Measurements from ENCODE around the gene ARMH1.
A peak's percentile ranks its signal among the peaks of the same experiment; 100 is the strongest.
"Not testable (repeated sequence)": the region's sequence is repeated elsewhere in the genome, so short reads cannot be mapped to it uniquely, and the experiment has no call there.

Gene ARMH1

DNA sequence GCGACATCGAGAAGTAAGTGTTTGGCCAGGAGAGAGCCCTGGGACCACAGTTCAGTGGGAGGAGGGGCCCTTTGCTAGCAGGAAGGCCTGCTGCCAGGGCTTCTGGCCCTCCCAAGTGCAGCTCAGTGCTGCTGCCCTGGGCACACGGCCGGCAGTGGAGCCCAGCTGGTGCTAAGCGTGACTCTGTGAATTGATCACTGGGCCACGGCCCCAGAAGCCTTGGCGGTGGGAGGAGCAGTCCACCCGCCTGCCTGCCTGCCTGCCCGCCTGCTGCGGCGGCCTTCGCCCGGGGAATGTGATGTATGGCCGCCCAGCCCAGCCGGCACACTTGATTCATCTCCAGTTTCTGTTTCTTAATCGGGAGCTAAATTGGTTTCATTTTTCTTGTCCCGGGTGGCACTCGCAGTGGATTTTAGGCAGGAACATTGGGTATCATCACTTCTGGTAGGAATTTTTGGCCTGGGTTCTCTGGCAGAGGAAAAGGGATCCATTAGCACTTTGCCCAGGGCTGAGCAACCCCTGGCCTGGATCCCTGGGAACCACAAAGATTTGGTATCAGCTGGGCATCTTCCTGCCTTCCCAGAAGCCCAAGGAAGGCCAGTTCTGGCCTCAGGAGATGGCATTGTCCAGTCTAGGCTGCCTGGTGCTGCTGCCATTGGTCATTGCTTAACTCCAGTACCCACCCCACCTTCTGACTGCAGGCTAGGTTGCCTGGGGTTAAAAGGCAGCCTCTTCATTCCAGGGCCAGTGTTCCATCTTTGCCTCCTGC, 28.9 kb upstream of the ARMH1 start:
- no peak for DNase-seq

DNA sequence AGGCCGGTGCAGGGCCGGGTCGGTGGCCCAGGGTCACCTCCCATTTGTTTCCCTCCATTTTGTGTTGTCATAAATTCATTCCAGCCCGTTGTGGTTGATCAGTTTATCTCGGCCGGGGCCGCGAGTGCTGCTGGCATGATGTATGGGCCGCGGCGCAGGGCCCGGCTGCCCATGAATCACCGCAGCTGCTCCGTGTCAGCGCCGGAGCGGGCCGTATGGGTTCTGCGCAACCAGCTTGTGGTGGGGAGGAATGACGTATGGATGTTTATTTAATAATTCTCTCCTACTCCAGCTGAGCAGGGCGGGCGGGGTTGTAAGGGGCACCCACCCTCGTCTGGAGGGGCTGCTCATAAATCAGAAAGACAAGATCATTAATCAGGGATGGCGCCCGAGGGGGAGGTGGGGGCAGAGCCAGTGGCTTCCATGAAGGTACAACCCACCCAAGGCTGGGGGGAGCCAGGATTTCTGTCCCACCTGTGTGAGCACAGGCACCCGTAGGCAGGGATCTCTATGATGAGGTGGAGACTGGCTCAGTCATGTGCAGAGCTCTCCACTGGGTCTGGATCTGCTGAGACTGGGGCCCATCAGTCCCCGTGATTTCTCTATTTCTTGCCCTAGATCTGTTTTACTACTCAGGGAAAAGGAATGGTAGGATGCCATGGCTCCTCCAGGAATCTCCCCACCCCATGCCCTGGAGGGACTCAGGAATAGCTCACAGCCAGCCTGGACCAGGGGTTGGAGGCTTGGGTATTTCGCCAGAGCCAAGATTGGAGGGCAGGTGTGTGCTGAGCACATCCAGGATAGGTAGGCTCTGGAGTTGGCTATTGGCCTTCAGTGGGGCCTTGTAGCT, 28.0 kb upstream of the ARMH1 start:
- no peak for DNase-seq

DNA sequence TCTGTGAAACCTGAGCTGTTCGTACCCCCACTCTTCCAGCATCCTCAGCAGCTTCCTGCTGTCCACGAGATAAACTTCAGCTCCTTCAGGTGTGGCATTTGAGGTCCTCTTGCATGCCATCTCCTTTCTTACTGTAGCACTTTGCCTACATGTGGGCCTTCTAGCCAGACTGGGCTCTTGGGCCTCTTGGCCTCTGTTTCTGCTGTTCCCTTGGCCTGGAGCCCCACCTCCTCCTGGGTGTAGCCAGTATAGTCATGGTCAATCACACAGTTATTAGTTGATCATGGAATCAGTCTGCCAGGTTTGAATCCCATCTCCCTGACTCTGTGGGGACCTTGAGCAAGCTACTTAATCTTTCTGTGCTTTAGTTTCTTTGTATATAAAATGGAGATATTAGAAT, 26.6 kb upstream of the ARMH1 start:
- no peak for DNase-seq

DNA sequence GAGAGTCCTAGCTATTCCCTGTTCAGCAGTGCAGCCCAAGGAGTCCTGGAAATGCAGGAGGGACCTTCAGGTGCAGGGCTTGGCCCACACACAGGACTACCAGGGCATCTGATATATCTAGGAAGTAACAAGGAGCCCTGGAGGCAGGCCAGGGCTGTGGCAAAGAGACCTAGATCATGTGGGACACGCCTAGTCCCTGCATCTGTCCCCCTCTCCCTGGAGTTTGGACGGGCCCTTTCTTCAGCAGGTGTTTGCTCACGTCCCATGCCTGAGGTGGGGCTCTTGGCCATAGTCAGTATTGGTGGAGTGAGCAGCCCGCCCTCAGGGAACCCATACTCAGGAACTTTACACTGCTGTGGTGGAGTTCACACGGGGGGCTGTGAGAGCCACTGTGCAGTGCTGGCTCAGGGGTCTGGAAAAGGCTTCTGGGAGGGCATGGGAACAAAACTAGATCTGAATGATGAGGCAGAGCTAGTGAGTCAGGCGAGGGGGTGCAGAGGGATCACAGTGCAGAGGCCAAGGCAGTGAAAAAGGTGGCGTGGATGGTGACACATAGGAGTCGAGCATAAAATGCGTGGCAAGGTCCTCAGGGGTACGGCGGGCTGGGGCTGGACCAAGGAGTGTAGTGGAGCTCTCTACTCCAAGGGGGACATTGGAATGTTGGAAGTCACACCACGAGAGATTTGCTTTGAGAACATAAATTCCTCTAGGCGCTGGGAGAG, 25.8 kb upstream of the ARMH1 start:
- no peak for DNase-seq

DNA sequence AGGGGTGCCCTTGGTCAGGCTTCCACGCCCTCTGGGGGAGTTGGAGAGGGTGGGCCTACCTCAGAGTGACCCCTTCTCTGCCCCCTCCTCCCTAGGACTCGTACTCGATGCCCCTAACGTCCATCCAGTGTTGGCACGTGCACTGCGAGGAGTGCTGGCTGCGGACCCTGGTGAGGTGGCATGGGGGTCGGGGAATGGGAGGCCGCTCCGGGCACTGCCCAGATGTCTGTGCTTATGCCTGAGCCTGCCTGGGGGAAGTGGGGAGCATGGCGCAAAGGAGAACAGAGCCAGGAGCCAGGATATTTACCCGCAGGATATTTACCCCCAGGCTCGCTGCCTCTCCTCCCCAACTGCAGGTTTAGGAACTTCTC, 24.7 kb upstream of the ARMH1 start:
- no peak for DNase-seq

DNA sequence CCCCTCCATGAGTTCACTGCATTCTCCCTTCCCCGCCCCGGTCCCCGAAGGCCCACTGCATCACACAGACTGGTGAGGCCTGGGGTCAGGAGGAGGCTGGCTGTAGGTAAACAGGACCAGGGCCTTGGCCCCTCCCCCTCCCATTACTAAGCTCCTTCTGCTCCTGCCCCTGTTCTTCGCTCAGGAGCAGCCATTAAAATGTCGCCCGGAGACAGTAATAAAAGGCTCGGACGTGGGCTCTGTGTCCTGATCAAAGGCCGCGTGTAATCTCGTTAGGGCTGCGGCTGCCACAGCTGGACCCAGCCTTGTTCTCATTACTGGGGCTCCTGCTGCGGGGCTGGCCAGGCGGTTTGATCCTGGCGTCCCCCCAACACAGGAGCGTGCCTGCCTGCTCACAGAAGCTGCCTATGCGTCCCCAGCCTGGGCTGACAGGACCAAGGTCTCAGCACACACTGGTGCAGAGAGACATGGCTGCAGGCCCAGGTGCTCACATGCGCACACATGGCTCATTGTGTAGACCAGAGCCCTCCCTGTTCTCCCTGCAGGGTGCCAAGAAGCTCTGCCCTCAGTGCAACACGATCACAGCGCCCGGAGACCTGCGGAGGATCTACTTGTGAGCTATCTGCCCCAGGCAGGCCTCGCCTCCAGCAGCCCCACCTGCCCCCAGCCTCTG, 24.2 kb upstream of the ARMH1 start:
- DNase-seq, result no peak

DNA sequence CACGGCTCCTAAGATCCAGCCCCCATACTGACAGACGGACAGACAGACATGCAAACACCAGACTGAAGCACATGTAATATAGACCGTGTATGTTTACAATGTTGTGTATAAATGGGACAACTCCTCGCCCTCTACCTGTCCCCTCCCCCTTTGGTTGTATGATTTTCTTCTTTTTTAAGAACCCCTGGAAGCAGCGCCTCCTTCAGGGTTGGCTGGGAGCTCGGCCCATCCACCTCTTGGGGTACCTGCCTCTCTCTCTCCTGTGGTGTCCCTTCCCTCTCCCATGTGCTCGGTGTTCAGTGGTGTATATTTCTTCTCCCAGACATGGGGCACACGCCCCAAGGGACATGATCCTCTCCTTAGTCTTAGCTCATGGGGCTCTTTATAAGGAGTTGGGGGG, 23.4 kb upstream of the ARMH1 start:
- no peak for DNase-seq

DNA sequence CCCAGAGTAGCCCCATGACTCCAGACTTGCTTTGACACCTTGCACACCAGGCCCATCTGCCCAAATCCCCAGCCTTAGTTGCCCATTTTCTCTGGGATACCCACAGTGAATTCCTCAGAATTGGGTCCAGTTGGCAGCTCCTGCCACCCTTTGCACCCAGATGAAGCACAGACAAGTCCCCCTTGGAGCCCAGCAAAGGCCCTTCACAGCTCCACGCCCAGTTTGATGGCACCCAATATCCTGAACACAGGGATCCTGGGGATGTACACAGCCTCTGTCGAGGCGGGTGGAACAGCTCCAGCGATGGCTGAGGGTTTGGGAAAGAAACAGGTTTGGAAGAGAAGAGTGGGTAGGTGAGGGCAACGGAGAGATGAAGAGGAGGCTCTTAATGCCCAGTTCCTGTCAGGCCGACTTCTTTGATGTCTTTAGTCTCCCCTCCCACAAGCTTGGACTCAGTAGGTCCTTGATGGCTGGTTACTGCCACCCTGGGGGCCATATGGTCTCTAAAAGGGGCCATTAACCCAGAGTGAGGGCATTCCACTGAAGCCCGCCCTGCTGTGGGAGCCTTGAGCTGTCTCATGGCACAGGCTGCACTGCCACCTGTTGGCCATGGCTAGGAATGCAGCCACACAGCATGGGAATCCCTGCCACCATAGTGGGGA, 21.9 kb upstream of the ARMH1 start:
- DNase-seq, result peak; percentile 74

DNA sequence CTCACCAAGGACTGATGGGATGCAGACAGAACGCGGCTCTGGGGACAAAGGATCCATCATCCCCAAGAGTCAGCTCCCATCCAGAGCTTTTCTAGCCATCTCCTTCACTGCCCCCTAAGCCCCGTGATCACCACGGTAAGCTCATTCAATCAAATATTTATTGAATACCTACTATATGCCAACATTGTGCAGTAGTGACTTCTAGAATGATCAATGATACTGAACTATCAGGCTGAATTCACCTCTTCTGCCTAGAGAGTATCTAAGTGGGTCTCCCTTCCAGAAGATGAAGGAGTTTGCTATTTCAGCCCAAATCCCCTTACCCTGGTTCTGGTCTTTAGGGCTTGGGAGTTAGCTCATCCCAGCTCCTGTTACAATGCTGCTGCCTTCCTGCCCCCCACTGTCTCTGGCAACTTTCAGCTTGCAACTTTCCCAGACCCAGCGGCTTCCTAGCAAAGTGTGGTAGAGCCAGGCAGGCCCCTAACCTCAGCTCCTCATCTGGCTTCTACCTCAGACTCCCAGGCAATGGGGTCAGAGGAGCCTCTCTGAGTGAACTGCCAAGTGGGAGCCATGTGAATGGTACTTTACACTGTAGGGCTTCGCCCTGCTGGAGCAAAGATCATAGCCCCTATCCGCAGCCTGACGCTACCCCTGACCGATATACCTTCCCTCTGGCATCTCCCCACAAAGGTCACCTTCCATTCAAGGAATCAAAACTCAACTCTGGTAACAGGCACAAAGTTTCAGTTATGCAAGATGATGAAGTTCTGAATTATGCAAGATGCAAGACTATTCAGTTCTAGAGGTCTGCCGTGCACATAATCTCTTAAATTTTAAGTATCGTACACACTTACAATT, 21.2 kb upstream of the ARMH1 start:
- no peak for DNase-seq

DNA sequence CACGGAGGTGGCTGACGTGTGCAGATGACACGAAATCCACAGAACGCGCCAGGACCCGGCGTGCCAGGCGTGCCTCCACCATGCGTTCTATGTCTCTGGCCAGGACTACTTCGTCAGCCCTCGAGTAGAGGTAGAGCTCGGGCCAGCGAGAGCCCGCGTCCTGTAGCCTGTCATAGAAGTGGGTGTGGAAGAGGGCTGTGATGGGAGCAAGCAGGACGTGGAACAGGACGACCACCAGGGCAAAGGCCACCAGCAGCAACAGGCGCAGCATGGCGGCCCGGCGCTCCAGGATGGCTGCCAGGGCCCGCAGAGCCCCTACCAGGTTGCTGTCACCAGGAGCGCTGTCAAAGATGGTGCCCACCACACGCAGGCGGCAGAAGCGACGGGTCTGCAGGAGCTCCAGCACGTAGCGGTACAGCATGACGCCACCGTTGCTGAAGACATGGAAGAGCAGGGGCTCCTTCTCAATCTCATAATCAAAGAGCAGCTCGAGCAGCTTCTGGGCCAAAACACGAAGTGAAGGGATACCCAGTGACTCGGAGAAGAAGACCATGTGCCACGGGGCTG, 19.8 kb upstream of the ARMH1 start:
- no peak for DNase-seq

DNA sequence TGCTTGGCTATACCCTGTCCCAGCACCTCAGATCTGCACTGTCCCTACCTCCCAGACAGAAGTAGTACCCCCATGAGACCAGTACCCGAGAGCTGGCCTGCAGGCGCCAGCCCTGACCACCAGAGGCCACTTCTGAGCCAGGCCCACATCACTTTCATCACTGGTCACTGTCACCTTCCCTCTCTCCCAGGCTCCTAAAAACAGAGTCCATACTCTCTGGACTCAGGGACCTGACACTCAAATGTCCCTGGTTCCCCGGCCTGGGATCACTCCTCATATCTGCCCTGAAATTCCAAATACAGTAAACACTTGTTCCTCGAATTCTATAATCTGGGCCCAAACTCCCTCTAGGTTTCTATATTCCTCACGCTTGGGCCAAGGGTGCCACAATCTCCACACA, 18.9 kb upstream of the ARMH1 start:
- DNase-seq, result no peak

DNA sequence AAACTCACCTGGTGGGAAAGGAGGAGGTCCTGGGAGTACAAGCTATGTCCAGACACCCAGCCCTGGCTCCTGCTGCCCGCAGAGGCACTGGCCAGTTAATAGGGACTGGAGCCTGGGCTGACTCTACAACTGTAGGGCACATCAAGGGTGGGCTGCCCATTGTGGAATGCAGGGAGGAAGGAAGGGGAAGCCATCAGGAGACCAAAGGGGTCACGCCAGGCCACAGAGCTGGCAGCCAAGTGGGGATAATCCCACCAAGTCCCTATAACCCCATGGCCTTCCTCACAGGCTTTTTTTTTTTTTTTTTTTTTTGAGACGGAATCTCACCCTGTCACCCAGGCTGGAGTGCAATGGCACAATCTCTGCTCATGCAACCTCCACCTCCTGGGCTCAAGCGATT, 14.9 kb upstream of the ARMH1 start:
- DNase-seq, result no peak

DNA sequence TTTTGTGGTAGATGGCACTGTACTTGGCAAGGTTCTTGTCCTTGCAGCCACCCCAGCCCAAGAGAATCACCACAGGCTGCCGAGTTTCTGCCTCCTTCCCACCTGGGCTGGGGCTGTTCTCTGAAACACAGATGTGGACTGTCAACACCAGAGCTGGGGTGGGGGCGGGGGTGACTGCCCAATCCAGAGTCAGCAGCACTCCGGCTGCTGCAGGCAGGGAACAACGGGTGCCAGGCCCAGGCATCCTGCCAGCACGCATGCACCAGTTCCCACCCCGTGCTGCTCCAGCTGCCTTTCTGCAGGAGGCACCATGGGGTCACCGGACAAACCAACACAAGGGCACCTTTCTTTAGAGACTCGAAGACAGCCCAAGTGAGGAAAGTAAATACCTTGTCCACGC, 14.3 kb upstream of the ARMH1 start:
- no peak for DNase-seq

DNA sequence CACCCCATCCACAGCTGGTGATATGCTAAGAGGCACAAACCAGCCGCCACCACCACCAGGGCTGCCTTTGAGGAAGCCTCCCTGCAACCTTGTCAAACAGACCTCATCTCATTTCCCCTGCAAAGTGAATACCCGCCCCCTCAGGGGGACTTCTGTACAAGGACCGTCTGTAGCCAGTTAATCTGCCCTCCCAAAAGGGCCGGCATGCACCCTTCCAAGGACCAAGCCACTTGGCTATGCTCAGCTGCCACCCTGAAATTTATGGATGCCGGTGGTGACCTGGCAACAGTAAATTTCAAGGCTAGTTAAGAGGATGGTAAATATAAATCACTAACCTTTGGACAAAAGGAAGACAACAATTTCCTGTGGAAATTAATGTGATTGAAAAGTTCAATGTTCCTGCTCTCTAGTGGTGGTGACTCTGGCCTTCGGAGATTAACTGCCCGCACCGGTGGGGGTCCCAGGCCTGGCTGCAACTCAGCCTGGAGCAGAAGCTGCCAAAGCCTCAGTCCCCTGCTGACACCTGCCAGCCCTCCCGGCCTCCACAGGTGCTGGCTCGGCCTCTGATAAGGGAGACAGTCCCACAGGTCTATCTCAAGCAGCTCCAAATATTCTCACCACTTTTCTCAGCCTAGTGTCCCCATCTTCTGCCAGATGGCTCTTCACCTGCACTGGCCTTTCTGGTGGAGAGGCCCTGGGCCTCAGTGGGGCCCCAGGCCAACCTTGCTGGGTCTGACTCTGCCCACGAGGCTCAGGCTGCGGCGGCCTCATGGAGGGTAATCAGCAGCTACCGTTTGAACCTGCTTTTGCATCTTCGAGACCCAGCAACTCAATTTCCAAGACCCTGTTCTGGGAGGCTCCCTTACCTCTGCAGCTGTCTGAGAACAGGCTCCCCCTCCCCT, 12.5 kb upstream of the ARMH1 start:
- no peak for DNase-seq

DNA sequence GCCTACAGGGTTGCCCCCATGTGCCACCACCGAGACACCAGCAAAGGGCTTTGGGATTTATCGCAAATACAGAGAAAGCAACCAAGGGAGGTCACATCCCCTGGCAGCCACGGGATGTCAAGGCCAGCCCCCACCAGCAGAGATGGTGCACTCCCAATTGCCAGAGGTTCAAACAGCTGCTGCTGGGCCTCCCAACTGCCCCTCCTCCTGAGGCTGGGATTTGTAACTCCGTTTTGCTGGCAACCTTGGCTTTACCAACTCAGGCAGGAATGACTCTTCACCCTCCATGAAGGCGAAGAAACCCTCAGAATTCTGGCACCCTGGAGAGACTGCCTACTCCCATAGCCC, 11.9 kb upstream of the ARMH1 start:
- DNase-seq, result no peak

DNA sequence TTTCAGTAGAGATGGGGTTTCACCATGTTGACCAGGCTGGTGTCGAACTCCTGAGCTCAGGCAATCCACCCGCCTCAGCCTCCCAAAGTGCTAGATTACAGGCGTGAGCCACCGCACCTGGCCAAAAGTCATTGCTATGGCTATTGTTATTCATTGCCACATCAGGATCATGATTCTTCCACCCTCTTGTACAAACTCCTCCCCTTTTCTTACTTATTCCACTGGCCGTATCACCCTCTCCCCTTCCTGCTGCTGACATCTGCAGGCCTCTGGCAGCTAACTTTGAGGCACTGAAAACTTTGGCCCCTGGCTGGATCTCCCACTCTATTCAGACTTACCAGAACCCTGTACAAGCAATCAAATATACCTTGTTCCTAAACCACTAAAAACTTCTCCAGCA, 11.1 kb upstream of the ARMH1 start:
- DNase-seq, result no peak

DNA sequence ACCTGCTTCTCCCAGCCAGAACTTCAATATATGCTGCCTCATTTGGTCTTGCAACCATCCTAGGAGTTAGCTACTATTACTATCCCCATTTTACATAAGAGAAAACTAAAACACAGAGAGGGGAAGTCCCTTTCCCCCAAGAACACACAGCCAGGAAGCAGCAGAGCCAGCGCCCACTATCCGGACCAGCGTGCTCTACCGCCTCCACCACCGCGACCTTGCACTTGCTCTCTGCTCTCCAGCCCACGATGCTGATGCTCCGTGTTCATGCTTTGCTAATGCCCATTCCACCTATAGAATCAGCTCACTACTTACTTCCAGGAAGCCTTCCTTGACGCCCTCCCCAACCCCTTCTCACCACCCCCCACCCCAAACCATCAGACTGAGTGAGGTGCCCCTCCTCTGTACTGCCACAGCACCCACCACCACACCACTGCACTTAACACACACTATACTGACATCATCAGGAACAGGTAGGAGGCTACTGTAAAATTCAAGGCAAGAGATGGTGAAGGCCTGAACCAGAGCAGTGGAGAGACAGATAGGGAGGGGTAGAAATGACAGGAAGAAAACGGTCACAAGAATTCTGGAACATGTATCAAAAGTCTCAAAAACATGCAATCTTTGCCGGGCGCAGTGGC, 9.7 kb upstream of the ARMH1 start:
- DNase-seq, result no peak

DNA sequence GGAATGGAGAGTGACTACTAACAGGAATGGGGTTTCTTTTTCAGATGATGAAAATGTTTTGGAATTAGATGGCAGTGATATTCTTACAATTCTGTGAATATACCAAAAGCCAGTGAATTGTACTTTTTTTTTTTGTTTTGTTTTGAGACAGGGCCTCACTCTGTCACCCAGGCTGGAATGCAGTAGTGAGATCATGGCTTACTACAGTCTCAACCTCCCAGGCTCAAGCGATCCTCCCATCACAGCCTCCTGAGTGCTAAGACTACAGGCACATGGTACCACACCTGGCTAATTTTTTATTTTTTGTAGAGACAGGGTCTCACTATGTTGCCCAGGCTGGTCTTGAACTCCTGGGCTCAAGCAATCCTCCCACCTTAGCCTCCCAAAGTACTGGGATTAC, 7.8 kb upstream of the ARMH1 start:
- DNase-seq, result not testable (repeated sequence)

DNA sequence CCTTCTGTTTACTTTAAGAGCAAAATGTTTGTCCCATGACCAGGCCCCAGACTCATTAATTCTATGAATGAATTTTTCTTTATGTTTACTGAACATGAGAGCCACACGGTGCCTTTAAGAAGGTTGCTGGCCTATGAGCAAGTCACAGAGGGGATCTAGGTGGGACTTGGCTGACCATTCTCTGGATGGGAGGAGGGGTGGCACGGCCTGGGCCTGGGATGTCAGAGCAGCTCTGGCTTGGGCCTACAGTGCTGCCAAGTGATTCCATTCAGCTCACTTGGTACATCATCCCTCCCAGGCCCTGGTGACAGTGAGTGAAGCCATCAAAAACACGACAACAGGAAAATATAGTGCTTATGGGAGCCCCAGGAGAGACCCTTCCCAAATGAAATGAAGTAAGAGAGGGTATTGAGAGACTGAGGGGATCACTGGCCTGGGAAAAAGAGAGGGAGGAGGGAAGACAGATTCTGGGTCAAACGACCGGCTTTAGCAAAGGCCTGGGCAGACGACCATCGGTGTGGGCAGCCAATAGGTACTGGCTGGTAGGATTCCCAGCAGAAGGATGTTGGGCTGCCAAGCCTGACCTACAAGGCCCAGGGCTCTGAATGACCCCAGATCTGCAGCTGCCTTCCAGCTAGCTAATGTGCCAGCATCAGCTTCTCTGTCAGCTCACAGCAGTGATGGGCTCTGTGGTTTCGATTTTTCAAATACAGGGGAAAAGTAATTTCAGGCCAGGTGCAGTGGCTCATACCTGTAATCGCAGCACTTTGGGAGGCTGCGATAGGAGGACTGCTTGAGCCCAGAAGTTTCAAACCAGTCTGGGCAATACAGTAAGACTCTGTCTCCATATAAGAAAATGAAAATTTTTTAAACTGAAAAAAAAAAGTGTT, 3.5 kb upstream of the ARMH1 start:
- DNase-seq, result no peak
